SK-N-SH (cell line): ENCODE data around the gene PRKCB. TPM values are rescaled to one million over a fixed set of nuclear protein-coding genes. Genes with fewer than 3 reads are reported as not detected.

Experiments used
- CTCF ChIA-PET: fragments of 300-600, 350-600 bp; formaldehyde crosslinking; extraction: SDS; loops from one replicate; lab custom pipeline; 2021; lab: Yijun Ruan, JAX
- POLR2A ChIA-PET: fragments of 350-600 bp; sonication (Branson Sonifier 250); formaldehyde crosslinking; extraction: SDS; loops from one replicate; lab custom pipeline; 2020; ENCODE audit warnings: antibody characterized with exemption, inconsistent platforms; lab: Yijun Ruan, JAX
- DNase-seq: peaks from one replicate; pipeline ENCODE4 v3.0.0; 2012
- H2AFZ ChIP-seq: fragments of 200-600 bp; sonication (generic); 2 replicates; pipeline ENCODE4 v1.8.1; 2016; ENCODE audit warnings: antibody characterized with exemption, mild to moderate bottlenecking, low read depth
- H3F3A ChIP-seq: fragments of 200-600 bp; sonication (generic); replicated peaks from 2 replicates; pipeline ENCODE3; 2016; ENCODE audit warnings: antibody characterized with exemption, mild to moderate bottlenecking; ENCODE audit not compliant: insufficient read depth
- H3K27ac ChIP-seq, 2 experiments: fragments of 200-500 bp in 1 of 2; fragments of 200-600 bp in 1 of 2; sonication (Bioruptor generic) in 1 of 2; sonication (generic), shearing (Covaris generic) in 1 of 2; 2 replicates each; pipeline versions ENCODE4 v1.5.1 to v1.6.1; 2014 to 2016; ENCODE audit warnings: low read depth in 2 of 2, inconsistent platforms in 1 of 2, low read length in 1 of 2, mild to moderate bottlenecking in 1 of 2, mixed read lengths in 1 of 2
- H3K27me3 ChIP-seq: fragments of 200-600 bp; sonication (generic), shearing (Covaris generic); 2 replicates; pipeline ENCODE4 v1.6.1; 2016; ENCODE audit warnings: mixed run types; ENCODE audit not compliant: insufficient read depth
- H3K36me3 ChIP-seq, 2 experiments: fragments of 200-500 bp in 1 of 2; fragments of 200-600 bp in 1 of 2; sonication (Bioruptor generic) in 1 of 2; sonication (generic) in 1 of 2; replicated peaks in 1 of 2; 2 replicates each; pipeline versions ENCODE3 to v1.5.1; 2014 to 2016; ENCODE audit warnings: low read length in 1 of 2, mild to moderate bottlenecking in 1 of 2; ENCODE audit not compliant: insufficient read depth in 2 of 2, control insufficient read depth in 1 of 2
- H3K4me1 ChIP-seq, 2 experiments: fragments of 200-500 bp in 1 of 2; fragments of 200-600 bp in 1 of 2; sonication (Bioruptor generic) in 1 of 2; sonication (generic), shearing (Covaris generic) in 1 of 2; 2 replicates each; pipeline versions ENCODE4 v1.5.1 to v1.6.1; 2014 to 2016; ENCODE audit warnings: low read depth in 1 of 2, low read length in 1 of 2, mixed run types in 1 of 2; ENCODE audit not compliant: insufficient read depth in 2 of 2, control insufficient read depth in 1 of 2
- H3K4me2 ChIP-seq: fragments of 200-600 bp; sonication (generic), shearing (Covaris generic); 2 replicates; pipeline ENCODE4 v1.6.1; 2017; ENCODE audit warnings: mixed run types
- H3K4me3 ChIP-seq, 2 experiments: fragments of 200-500 bp in 1 of 2; fragments of 200-600 bp in 1 of 2; sonication (Bioruptor generic) in 1 of 2; sonication (generic), shearing (Covaris generic) in 1 of 2; 2 replicates each; pipeline versions ENCODE4 v1.5.1 to v1.8.1; 2014 to 2016; ENCODE audit warnings: low read depth in 2 of 2, inconsistent platforms in 1 of 2, low read length in 1 of 2, mild to moderate bottlenecking in 1 of 2, mixed read lengths in 1 of 2, moderate library complexity in 1 of 2
- H3K79me2 ChIP-seq: fragments of 200-600 bp; sonication (generic); 2 replicates; pipeline ENCODE4 v1.8.1; 2017; ENCODE audit warnings: mild to moderate bottlenecking; ENCODE audit not compliant: insufficient read depth
- H3K9ac ChIP-seq: fragments of 200-600 bp; sonication (generic); 2 replicates; pipeline ENCODE4 v1.6.1; 2017; ENCODE audit warnings: mixed run types
- H3K9me2 ChIP-seq: fragments of 200-600 bp; sonication (generic); 2 replicates; pipeline ENCODE4 v1.6.1; 2017; ENCODE audit warnings: mixed run types
- H3K9me3 ChIP-seq: fragments of 200-600 bp; sonication (generic); 2 replicates; pipeline ENCODE4 v1.6.1; 2017; ENCODE audit warnings: mixed run types, mild to moderate bottlenecking, moderate library complexity
- H4K20me1 ChIP-seq: fragments of 200-600 bp; sonication (generic); 2 replicates; pipeline ENCODE4 v1.6.1; 2017; ENCODE audit warnings: mild to moderate bottlenecking, mixed run types; ENCODE audit not compliant: insufficient read depth
- CTCF ChIP-seq: fragments of 200-600 bp; sonication (generic); IDR thresholded peaks from 2 replicates; pipeline ENCODE4 v1.6.1; 2017; ENCODE audit warnings: antibody characterized with exemption, mild to moderate bottlenecking, moderate library complexity
- FOSL2 ChIP-seq: IDR thresholded peaks from 2 replicates; pipeline ENCODE4 v1.4.0; 2012; ENCODE audit warnings: low read depth, mild to moderate bottlenecking, moderate library complexity, borderline replicate concordance
- JUND ChIP-seq: IDR thresholded peaks from 2 replicates; pipeline ENCODE4 v1.4.0; 2012
- MEF2A ChIP-seq: IDR thresholded peaks from 2 replicates; pipeline ENCODE4 v1.4.0; 2012; ENCODE audit warnings: low read depth, borderline replicate concordance
- PBX3 ChIP-seq: IDR thresholded peaks from 2 replicates; pipeline ENCODE4; 2012
- RAD21 ChIP-seq: IDR thresholded peaks from 2 replicates; pipeline ENCODE4 v1.6.1; 2012; ENCODE audit warnings: mild to moderate bottlenecking, low read length
- REST ChIP-seq: IDR thresholded peaks from 2 replicates; pipeline ENCODE4 v1.6.1; 2012; ENCODE audit warnings: mild to moderate bottlenecking, low read depth, low read length, moderate library complexity
- SIN3A ChIP-seq: IDR thresholded peaks from 2 replicates; pipeline ENCODE4 v1.6.1; 2012; ENCODE audit warnings: low read depth, mild to moderate bottlenecking, low read length, moderate library complexity, borderline replicate concordance
- SMC3 ChIP-seq: IDR thresholded peaks from 2 replicates; pipeline ENCODE4 v1.6.1; 2012; ENCODE audit warnings: low read depth, low read length, improper control_type of control experiment
- TCF12 ChIP-seq: IDR thresholded peaks from 2 replicates; pipeline ENCODE4 v1.4.0; 2012
- USF1 ChIP-seq: IDR thresholded peaks from 2 replicates; pipeline ENCODE4 v1.4.0; 2012; ENCODE audit warnings: low read depth, borderline replicate concordance
- WGBS: methylation state at CpG from one replicate; pipeline ENCODE4 v1.1.6; 2017; ENCODE audit warnings: low lambda C conversion rate; 5-methylcytosine and 5-hydroxymethylcytosine counted together
- polyA plus RNA-seq, 3 experiments: library from polyadenylated mRNA; depleted of rRNA; stranded (reverse); fragments of >200 nt; gene quantifications; 2 replicates each; pipeline ENCODE4 v1.2.3, GENCODE V29; 2012

The PRKCB gene
- polyA plus RNA-seq, 1 of the 3 experiments (the other 2 are of a cell fraction), result 0.12 TPM

GRCh38 chr16:24013054-24013636 lies 177.4 kb downstream of the PRKCB start:
- no peak overlapping the region for H2AFZ ChIP-seq
- no peak for DNase-seq
- no peaks in the 10 kb centered on the region for H3K27me3 ChIP-seq
- H3K9me3 ChIP-seq, result no peaks in the 10 kb centered on the region
- H3K4me1 ChIP-seq, result peaks cover 0 to 4% of the 10 kb centered on the region in 2 experiments; a peak in 2 of 4 replicates
- TF ChIP-seq MEF2A (no peak), SMC3 (no peak), JUND (no peak), RAD21 (no peak), REST (no peak), USF1 (no peak), FOSL2 (no peak), TCF12 (no peak), PBX3 (no peak), CTCF (no peak), SIN3A (no peak)
- H3F3A ChIP-seq, result no peaks in the 10 kb centered on the region
- CTCF ChIA-PET, result interaction anchor here (0.7 to 3.4 kb wide), 4 partner anchors 14 to 212 kb away, joined by 3 to 47 read pairs (median 6); no protein-coding TSS in a partner anchor
- H3K4me2 ChIP-seq, result no peak overlapping the region
- H3K4me3 ChIP-seq, result no peak overlapping the region
- POLR2A ChIA-PET, result no interaction called here
- no peaks in the 10 kb centered on the region for H3K79me2 ChIP-seq
- no peak overlapping the region for H3K27ac ChIP-seq
- no peaks in the 10 kb centered on the region for H3K36me3 ChIP-seq
- no peak overlapping the region for H3K9ac ChIP-seq
- no peaks in the 10 kb centered on the region for H3K9me2 ChIP-seq
- WGBS, result 34% methylated on average over 5 of the region's 5 CpGs
- H4K20me1 ChIP-seq, result no peaks in the 10 kb centered on the region
